ENCODE results near the gene RTN1. TPM values are rescaled to one million over a fixed set of nuclear protein-coding genes. Genes with fewer than 3 reads are reported as not detected.

Gene RTN1
- total and polyA plus RNA-seq, 2 experiments from 2014 or later, result 4.2 to 4.3 TPM

GRCh38 chr14:59547310-59547709 lies 323.3 kb downstream of the RTN1 start (continued):
- no peak for TF ChIP-seq CTCF (conservative IDR thresholded peaks at IDR 0.05; ENCODE audit: low read depth in 2 of 2)
- TF ChIP-seq EZH2 (IDR thresholded peaks at IDR 0.05; ENCODE audit: low read depth, unreplicated experiment), result no peak
- no peak for TF ChIP-seq STAT1 (IDR thresholded peaks at IDR 0.05; ENCODE audit: unreplicated experiment)
- TF ChIP-seq JUNB (IDR thresholded peaks at IDR 0.05; ENCODE audit: unreplicated experiment), result no peak

Small RNA genes lying within 50 kb of the gene (microRNA-seq; reads per million reads assigned to microRNA genes)
- gene MIR5586, result not detected

Small RNA genes lying within 50 kb of the gene (small RNA-seq; reads per million reads assigned to genes)
- not detected for gene MIR5586 (ENCODE audit: low replicate concordance)

Other genes starting within 250 kb of the RTN1 start
- gene LRRC9, start 49.4 kb upstream of the RTN1 start, total RNA-seq (2014; rRNA removed; shearing (Covaris generic)), result 2.2 and 2.6 TPM in 2 replicates
- 1.2 and 3.1 TPM in 2 replicates for gene LRRC9, start 49.4 kb upstream of the RTN1 start, polyA plus RNA-seq (2016; fragmentation: Nextera tagmentation; extraction: Ambion mirVana)
- gene PCNX4, start 221.1 kb upstream of the RTN1 start, total RNA-seq (2014; rRNA removed; shearing (Covaris generic)), result 77.5 and 99.9 TPM in 2 replicates
- 20.8 and 22.9 TPM in 2 replicates for gene PCNX4, start 221.1 kb upstream of the RTN1 start, polyA plus RNA-seq (2016; fragmentation: Nextera tagmentation; extraction: Ambion mirVana)